GM21528 (cell line): ENCODE measurements around the gene MEIKIN.
"Not testable (repeated sequence)": the region's sequence is repeated elsewhere in the genome, so short reads cannot be mapped to it uniquely, and the experiment has no call there.

Experiments used
- ATAC-seq: cut with Tn5 transposase; IDR thresholded peaks from one replicate; pipeline ENCODE4 v1.9.1; 2021; ENCODE audit warnings: mild to moderate bottlenecking, moderate library complexity; ENCODE audit not compliant: unreplicated experiment, low FRiP score

The MEIKIN gene

DNA sequence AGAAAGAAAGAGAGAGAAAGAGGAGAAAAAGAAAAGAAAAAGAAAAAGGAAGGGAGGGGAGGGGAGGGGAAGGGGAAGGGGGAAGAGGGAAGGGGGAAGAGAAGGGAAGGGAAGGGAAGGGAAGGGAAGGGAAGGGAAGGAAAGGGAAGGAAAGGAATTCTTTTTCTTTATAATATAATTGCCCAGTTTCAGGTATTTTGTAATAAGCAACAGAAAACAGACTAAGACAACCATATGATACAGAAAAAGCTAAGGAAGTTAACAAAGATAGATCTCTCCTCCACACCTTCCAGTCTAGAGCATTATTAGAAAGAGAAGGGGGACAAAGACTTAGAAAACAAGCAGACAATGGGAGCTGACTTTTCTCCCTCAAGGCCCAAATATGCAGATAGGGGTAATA, 31.0 kb downstream of the MEIKIN start:
- ATAC-seq = no peak

GRCh38 chr5:131913603-131914002, 31.9 kb downstream of the MEIKIN start:
- ATAC-seq = no peak

DNA sequence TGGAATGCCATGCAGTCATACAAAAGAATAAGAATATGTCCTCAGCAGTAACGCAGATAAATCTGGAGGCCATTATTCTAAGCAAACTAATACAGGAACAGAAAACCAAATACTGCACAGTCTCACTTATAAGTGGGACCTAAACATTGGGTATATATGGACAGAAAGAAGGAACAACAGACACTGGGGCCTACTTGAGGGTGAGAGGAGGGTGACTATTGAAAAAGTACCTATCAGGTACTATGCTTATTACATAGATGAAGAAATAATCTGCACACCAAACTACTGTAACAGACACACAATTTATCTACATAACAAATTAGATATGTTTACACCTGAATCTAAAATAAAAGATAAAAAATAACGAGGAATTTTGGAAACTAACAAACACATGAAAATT, 38.8 kb downstream of the MEIKIN start:
- no peak for ATAC-seq

DNA sequence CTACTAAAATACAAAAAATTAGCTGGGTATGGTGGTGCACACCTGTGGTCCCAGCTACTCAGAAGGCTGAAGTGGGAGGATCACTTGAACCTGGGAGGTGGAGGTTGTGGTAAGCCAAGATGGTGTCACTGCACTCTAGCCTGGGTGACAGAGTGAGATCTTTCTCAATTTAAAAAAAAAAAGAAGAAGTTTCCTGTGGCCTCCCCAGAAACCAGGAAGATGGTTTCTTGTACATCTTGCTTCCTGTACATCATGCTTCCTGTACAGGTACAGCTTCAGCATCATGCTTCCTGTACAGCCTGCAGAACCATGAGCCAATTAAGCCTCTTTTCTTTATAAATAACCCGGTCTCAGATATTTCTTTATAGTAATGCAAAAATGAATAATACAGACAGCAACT, 43.2 kb downstream of the MEIKIN start:
- ATAC-seq = not testable (repeated sequence)

DNA sequence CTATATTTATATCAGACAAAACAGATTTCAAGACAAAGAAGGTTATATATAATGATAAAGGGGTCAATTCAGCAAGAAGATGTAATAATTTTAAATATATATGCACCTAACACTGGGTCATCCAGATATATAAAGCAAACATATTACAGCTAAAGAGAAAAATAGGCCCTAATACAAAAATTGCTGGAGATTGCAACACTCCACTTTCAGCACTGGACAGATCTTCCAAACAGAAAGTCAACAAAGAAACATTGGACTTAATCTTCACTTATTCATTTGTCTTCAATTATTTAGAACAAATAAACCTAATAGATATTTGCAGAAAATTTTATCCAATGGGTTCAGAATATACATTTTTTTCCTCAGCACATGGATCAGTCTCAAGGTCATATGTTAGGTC, 45.8 kb downstream of the MEIKIN start:
- ATAC-seq = no peak

GRCh38 chr5:131883984-131884383, 61.5 kb downstream of the MEIKIN start:
- no peak for ATAC-seq

- no peak for ATAC-seq
These were observed 65.8 kb downstream of the MEIKIN start for GRCh38 chr5:131879705-131880104.

DNA sequence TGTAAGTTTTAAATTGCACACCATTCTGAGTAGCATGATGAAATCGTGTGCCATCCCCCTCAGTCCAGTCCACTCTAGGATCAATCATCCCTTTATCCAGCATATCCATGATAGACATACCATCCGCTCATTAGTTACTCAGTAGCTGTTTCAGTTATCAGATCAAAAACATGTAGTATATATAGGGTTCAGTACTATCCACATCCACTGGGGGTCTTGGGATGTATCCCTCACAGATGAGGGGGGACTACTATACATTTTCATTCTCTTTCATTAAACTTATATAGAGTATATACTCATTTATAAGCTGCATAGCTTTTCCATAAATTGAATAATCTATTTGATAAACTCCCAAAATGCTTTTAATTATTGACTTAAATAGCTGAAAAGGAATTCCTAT, 67.6 kb downstream of the MEIKIN start:
- no peak for ATAC-seq

DNA sequence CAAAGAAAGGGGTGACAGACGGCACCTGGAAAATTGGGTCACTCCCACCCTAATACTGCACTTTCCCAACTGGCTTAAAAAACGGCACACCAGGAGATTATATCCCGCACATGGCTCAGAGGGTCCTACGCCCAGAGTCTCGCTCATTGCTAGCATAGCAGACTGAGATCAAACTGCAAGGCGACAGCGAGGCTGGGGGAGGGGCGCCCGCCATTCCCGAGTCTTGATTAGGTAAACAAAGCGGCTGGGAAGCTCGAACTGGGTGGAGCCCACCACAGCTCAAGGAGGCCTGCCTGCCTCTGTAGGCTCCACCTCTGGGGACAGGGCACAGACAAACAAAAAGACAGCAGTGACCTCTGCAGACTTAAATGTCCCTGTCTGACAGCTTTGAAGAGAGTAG, 74.2 kb downstream of the MEIKIN start:
- not testable (repeated sequence) for ATAC-seq

- no peak for ATAC-seq
These were observed 77.9 kb downstream of the MEIKIN start for GRCh38 chr5:131867524-131867923.

DNA sequence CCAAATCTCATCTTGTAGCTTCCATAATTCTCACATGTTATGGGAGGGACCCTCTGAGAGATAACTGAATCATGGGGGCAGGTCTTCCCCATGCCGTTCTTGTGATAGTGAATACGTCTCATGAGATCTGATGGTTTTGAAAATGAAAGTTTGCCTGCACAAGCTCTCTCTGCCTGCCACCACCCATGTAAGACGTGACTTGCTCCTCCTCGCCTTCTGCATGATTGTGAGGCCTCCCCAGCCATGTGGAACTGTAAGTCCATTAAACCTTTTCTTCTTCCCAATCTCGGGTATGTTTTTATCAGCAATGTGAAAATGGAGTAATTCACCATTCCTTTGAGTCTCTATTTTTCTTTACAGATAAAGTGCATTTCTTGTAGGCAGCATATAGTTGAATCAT, 81.8 kb downstream of the MEIKIN start:
- ATAC-seq = no peak

GRCh38 chr5:131857388-131857787, 88.1 kb downstream of the MEIKIN start:
- ATAC-seq = no peak

GRCh38 chr5:131855452-131855851, 90.0 kb downstream of the MEIKIN start:
- no peak for ATAC-seq

GRCh38 chr5:131854134-131854533, 91.3 kb downstream of the MEIKIN start:
- ATAC-seq = peak; percentile 75

GRCh38 chr5:131848662-131849061, 96.8 kb downstream of the MEIKIN start:
- ATAC-seq = no peak

DNA sequence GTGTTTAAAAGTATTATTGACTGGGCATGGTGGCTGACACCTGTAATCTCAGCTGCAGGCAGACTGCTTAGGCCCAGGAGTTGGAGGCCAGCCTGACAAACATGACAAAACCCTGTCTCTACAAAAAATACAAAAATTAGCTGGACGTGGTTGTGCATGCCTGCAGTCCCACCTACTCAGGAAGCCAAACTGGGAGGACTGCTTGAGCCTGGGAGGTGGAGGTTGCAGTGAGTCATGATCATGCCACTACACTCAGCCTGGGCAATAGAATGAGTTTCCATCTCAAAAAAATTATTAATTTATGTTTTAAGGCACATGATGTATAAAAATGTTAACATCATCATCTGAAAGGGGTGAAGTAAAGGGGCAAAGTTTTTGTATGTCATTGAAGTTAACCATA, 98.9 kb downstream of the MEIKIN start:
- ATAC-seq = no peak

GRCh38 chr5:131845828-131846227, 99.6 kb downstream of the MEIKIN start:
- ATAC-seq = no peak

DNA sequence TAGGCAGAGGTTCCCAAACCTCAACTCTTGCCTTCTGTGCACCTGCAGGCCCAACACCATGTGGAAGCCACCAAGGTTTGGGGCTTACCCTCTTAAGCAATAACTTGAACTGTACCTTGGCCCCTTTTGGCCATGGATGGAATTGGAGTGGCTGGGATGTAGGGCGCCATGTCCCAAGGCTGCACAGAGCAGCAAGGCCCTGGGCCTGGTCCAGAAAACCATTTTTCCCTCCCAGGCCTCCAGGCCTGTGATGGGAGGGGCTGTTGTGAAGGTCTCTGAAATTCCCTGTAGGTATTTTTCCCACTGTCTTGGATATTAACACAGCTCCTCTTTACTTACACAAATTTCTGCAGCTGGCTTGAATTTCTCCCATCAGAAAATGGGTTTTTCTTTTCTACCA, 102.5 kb downstream of the MEIKIN start:
- not testable (repeated sequence) for ATAC-seq

DNA sequence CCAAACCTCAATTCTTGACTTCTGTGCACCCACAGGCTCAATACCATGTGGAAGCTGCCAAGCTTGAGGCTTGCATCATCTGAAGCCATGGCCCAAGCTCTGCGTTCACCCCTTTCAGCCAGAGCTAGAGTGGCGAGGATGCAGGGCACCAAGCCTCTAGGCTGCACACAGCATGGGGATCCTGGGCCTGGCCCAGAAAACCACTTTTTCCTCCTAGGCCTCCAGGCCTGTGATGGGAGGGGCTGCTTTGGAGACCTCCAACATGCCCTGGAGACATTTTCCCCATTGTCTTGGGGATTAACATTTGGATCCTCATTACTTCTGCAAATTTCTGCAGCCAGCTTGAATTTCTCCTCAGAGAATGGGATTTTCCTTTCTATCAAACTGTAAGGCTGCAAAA, 112.8 kb downstream of the MEIKIN start:
- ATAC-seq = not testable (repeated sequence)

DNA sequence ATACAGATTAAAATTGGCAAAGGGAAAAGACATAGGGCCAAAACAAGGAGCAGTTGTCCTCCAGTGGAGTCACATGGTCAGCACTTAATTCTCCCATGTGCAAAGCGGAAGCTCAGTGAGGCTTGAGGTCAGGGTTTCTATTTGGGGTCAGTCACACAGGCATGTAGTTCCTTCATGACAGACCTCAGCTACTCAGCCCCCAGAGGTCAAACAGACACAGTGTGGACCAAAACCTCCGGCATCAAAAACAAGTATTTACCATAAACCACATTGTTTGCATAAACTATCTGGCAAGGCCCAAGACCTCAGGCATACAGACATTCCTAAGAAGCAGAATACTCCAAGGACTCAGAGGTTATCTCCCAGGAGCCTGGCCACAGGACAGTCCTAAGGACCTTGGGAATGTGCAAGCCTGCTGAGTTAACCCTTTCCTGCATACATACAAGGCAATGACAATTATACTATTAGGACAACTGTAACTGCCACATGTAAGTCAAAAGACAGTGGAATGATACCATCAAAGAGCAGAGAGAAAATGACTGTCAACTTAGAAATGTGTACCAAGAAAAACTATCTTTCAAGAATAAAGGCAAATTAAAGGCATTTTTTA, 120.0 kb downstream of the MEIKIN start:
- peak; percentile 72 for ATAC-seq

GRCh38 chr5:131824631-131825030, 120.8 kb downstream of the MEIKIN start:
- no peak for ATAC-seq

DNA sequence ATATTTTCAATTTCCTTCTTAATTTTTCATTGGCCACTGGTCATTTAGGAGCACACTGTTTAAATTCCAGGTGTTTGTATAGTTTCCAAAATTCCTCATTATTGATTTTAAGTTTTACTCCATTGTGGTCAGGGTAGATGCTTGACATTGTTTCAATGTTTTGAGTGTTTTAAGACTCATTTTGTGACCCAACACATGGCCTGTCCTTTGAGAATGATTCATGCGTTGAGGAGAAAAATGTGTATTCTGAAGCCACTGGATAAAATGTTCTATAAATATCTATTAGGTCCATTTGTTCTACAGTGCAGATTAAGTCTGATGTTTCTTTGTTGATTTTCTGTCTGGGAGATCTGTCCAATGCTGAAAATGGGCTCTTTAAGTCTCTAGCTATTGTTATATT, 124.2 kb downstream of the MEIKIN start:
- ATAC-seq = no peak
